ENCODE results near the gene PLBD1.

Gene PLBD1

GRCh38 chr12:14564336-14564959 is 3.2 kb downstream of the PLBD1 start:
- no peak for DNase-seq

GRCh38 chr12:14563046-14563445 is 4.6 kb downstream of the PLBD1 start:
- no peak for DNase-seq

- no peak for DNase-seq
Measured at GRCh38 chr12:14562279-14562678, 5.4 kb downstream of the PLBD1 start.

- no peak for DNase-seq
Measured at GRCh38 chr12:14561677-14562238, 5.9 kb downstream of the PLBD1 start.

GRCh38 chr12:14560904-14561574 is 6.6 kb downstream of the PLBD1 start:
- no peak for DNase-seq

GRCh38 chr12:14558473-14558959 is 9.2 kb downstream of the PLBD1 start:
- no peak for DNase-seq

GRCh38 chr12:14557966-14558365 is 9.7 kb downstream of the PLBD1 start:
- DNase-seq = no peak

GRCh38 chr12:14554281-14555007 is 13.2 kb downstream of the PLBD1 start:
- no peak for DNase-seq

- DNase-seq = no peak
Measured at GRCh38 chr12:14548609-14549008, 19.1 kb downstream of the PLBD1 start.

- no peak for DNase-seq
Measured at GRCh38 chr12:14547571-14547970, 20.1 kb downstream of the PLBD1 start.

GRCh38 chr12:14545144-14546124 is 22.2 kb downstream of the PLBD1 start:
- no peak for DNase-seq

- DNase-seq = no peak
Measured at GRCh38 chr12:14540801-14541462, 26.8 kb downstream of the PLBD1 start.

GRCh38 chr12:14537088-14537487 is 30.6 kb downstream of the PLBD1 start:
- DNase-seq = no peak

- no peak for DNase-seq
Measured at GRCh38 chr12:14532152-14532551, 35.5 kb downstream of the PLBD1 start.

GRCh38 chr12:14525964-14526363 is 41.7 kb downstream of the PLBD1 start:
- DNase-seq = no peak

GRCh38 chr12:14521822-14522221 is 45.9 kb downstream of the PLBD1 start:
- no peak for DNase-seq

- no peak for DNase-seq
Measured at GRCh38 chr12:14514946-14515345, 52.7 kb downstream of the PLBD1 start.

GRCh38 chr12:14514154-14514842 is 53.4 kb downstream of the PLBD1 start:
- no peak for DNase-seq

GRCh38 chr12:14510574-14510973 is 57.1 kb downstream of the PLBD1 start:
- no peak for DNase-seq

GRCh38 chr12:14505626-14506596 is 61.8 kb downstream of the PLBD1 start:
- no peak for DNase-seq
